Endothelial cell (in vitro differentiated cells): ENCODE measurements around the gene SINHCAF. TPM values are rescaled to one million over a fixed set of nuclear protein-coding genes. Genes with fewer than 3 reads are reported as not detected.

Experiments used
- DNase-seq: peaks from one replicate; pipeline ENCODE4 v3.0.0; 2021; ENCODE audit warnings: low spot score
- H3K27ac Mint-ChIP-seq: one replicate; pipeline ENCODE4 v1.8.0; 2021; ENCODE audit warnings: mixed read lengths, inconsistent platforms; ENCODE audit not compliant: unreplicated experiment
- H3K27me3 Mint-ChIP-seq: one replicate; pipeline ENCODE4 v1.8.0; 2021; ENCODE audit warnings: mild to moderate bottlenecking, moderate library complexity, mixed read lengths, inconsistent platforms; ENCODE audit not compliant: unreplicated experiment
- H3K36me3 Mint-ChIP-seq: one replicate; pipeline ENCODE4 v1.8.0; 2021; ENCODE audit warnings: mild to moderate bottlenecking, low read depth, mixed read lengths, inconsistent platforms; ENCODE audit not compliant: unreplicated experiment
- H3K4me1 Mint-ChIP-seq: one replicate; pipeline ENCODE4 v1.8.0; 2021; ENCODE audit warnings: mild to moderate bottlenecking, mixed read lengths, inconsistent platforms; ENCODE audit not compliant: unreplicated experiment
- H3K4me3 Mint-ChIP-seq: one replicate; pipeline ENCODE4 v1.8.0; 2021; ENCODE audit warnings: mild to moderate bottlenecking, mixed read lengths, inconsistent platforms; ENCODE audit not compliant: unreplicated experiment
- H3K9me3 Mint-ChIP-seq: one replicate; pipeline ENCODE4 v1.8.0; 2021; ENCODE audit warnings: mixed read lengths, inconsistent platforms; ENCODE audit not compliant: unreplicated experiment
- total RNA-seq: library from RNA; stranded (reverse); fragmentation: NEBNext Ultra II Directional; extraction: Animal tissue kit (Norgen Biotek cat#: 25700); gene quantifications from one replicate; pipeline ENCODE4 v1.2.1, GENCODE V29; 2021; ENCODE audit not compliant: unreplicated experiment
- TF ChIP-seq, protein P1 (sequence below): fragments of 200-600 bp; sonication (generic); IDR thresholded peaks from one replicate; pipeline ENCODE4 v1.5.0; 2021; ENCODE audit warnings: antibody characterized with exemption; ENCODE audit not compliant: unreplicated experiment

Gene SINHCAF
- total RNA-seq, 1 donor from 2014 or later, result 205 TPM

DNA sequence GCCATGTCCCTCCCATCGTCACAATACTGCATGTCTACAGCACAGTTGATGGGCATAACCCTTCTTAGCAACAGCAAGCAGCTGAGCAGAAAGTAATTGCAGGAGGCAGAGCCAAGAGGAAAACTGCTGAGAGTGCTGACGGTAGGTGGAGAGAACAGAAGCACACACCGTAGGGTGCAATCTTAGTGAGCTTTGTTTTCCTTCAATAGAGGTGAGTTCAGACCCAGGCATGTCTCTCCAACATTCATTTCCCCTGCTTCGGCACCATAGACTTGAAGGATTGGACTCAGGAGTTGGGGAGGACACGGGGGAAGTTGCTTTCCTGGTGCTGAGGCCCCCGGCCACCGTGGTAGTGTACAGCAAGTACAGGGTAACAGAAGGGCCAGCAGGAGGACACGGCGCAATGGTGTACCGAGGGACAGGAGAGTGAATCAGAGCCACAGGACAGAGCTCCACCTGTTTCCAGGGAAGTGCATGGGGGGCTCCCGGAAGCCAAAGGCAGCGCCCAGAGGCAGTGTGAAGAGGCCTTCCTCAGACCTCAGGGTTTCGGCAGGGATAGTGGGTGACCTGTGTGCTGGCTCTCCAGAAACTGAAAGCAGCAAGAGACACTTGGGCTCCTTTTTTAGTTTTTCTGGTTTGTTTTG is 36.3 kb upstream of the SINHCAF start:
- H3K4me1 Mint-ChIP-seq, result peaks cover 20% of the 10 kb centered on the region
- DNase-seq, result no peak
- no peak overlapping the region for H3K4me3 Mint-ChIP-seq
- H3K27ac Mint-ChIP-seq, result peak overlapping the region; percentile 44
- no peaks in the 10 kb centered on the region for H3K36me3 Mint-ChIP-seq
- no peaks in the 10 kb centered on the region for H3K9me3 Mint-ChIP-seq
- H3K27me3 Mint-ChIP-seq, result peaks cover 7% of the 10 kb centered on the region
- TF ChIP-seq, protein P1, sequence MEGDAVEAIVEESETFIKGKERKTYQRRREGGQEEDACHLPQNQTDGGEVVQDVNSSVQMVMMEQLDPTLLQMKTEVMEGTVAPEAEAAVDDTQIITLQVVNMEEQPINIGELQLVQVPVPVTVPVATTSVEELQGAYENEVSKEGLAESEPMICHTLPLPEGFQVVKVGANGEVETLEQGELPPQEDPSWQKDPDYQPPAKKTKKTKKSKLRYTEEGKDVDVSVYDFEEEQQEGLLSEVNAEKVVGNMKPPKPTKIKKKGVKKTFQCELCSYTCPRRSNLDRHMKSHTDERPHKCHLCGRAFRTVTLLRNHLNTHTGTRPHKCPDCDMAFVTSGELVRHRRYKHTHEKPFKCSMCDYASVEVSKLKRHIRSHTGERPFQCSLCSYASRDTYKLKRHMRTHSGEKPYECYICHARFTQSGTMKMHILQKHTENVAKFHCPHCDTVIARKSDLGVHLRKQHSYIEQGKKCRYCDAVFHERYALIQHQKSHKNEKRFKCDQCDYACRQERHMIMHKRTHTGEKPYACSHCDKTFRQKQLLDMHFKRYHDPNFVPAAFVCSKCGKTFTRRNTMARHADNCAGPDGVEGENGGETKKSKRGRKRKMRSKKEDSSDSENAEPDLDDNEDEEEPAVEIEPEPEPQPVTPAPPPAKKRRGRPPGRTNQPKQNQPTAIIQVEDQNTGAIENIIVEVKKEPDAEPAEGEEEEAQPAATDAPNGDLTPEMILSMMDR, result no peak

DNA sequence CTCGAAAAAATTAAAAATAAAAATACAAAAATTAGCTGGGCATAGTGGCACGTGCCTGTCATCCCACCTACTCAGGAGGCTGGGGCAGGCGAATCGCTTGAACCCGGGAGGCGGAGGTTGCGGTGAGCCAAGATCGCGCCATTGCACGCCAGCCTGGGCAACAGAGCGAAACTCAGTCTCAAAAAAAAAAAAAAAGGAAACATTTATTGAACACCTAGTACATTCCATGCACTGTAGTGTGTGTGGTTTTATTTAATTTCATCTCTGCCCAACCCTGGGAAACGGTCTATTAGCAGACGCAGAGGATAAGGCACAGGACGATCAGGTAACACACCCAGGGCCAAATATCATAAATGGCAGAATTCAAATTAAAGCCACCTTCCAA is 35.8 kb upstream of the SINHCAF start:
- Mint-ChIP-seq H3K9me3 (no peaks in the 10 kb centered on the region), H3K4me3 (no peak overlapping the region), H3K27me3 (peaks cover 7% of the 10 kb centered on the region), H3K27ac (peak overlapping the region; percentile 36), H3K36me3 (no peaks in the 10 kb centered on the region), H3K4me1 (peaks cover 20% of the 10 kb centered on the region)
- TF ChIP-seq, protein P1, result no peak
- no peak for DNase-seq

DNA sequence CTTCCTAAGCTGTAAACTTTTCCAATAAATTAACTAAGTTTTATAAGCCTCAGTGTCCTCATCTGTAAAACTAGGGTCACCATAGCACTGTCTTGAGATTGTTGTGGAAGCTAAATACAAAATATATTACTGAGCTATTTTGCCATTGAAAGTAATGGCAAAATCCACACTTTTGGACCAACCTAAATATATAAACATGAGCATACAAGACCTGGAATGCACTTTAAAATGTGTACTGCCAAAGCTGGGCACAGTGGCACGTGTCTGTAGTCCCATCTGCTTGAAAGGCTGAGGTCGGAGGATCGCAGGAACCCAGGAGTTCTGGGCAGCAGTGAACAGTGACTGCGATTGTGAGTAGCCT is 29.8 kb upstream of the SINHCAF start:
- Mint-ChIP-seq H3K27me3 (peaks cover 5% of the 10 kb centered on the region), H3K36me3 (no peaks in the 10 kb centered on the region), H3K4me3 (no peak overlapping the region), H3K9me3 (no peaks in the 10 kb centered on the region), H3K4me1 (peaks cover 5% of the 10 kb centered on the region), H3K27ac (no peak overlapping the region)
- TF ChIP-seq, protein P1, result no peak
- no peak for DNase-seq

DNA sequence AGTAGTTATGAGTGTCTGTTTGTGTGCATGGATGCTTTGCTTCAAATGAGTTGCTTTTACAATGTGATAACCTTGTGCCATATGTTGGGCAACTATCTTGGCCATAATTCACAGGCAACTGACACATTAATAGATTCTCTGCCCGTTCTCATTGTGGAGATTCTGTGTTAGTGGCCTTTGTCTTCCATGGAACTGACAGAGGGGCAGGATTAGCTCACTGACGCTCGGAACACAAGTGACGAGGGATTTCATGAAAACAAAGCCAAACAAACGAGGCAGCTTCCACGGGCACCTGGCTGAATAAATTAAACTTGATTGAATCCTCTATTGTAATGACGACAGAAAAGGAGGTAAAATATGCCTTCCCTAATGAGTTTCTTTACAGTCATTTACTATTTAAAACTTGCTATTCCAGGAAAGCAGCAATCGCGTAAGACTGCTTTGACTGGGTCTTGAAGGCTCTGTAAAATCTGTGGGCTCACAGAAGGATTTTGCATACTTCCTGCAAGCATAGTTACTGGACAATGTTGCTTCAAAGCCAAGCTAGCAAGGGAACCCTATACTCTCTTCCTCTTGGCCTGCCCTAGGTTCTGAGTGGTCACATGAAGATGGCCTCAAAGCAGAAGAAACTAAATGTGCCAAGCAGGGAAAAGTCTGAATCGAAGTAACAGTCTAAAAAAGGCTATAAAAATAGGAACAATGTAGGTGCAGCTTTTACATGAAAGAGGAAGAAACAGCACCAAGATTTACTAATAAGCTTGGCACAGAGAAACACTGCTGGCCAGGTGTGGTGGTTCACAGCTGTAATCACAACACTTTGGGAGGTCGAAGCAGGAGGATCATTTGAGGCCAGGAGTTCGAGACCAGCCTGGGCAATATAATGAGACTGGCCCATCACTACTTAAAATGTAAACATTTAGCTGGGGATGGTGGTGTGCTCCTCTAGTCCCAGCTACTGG is 28.1 kb upstream of the SINHCAF start:
- no peak overlapping the region for H3K27ac Mint-ChIP-seq
- no peak overlapping the region for H3K4me3 Mint-ChIP-seq
- no peak for DNase-seq
- no peaks in the 10 kb centered on the region for H3K36me3 Mint-ChIP-seq
- TF ChIP-seq, protein P1, result no peak
- peaks cover 5% of the 10 kb centered on the region for H3K4me1 Mint-ChIP-seq
- H3K27me3 Mint-ChIP-seq, result peaks cover 5% of the 10 kb centered on the region
- H3K9me3 Mint-ChIP-seq, result no peaks in the 10 kb centered on the region

DNA sequence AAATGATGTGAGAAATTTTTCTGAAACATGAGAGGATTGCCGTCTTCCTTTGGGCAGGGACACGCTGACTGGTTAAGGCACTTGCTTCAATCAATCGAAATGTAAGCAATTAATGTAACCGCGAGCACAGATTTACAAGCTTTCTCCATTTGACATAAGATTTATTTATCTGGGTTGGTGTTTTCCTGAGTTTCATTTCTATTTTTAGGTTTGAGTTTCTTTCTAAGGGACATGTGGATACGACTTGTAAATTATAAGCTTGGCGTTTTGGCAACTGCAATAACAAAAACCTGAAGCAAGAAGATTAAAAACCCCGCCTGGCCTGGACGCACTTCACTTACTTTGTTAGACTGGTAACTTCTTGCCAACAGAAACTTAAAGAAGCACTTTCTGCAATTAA is 20.3 kb upstream of the SINHCAF start:
- no peak for DNase-seq
- peaks cover 2% of the 10 kb centered on the region for H3K27me3 Mint-ChIP-seq
- no peak overlapping the region for H3K27ac Mint-ChIP-seq
- no peaks in the 10 kb centered on the region for H3K4me1 Mint-ChIP-seq
- no peak overlapping the region for H3K4me3 Mint-ChIP-seq
- H3K36me3 Mint-ChIP-seq, result no peaks in the 10 kb centered on the region
- TF ChIP-seq, protein P1, result no peak
- H3K9me3 Mint-ChIP-seq, result no peaks in the 10 kb centered on the region
